NCI-H2029 (cell line): ENCODE measurements around the gene DIABLO.
"Not testable (repeated sequence)": the region's sequence is repeated elsewhere in the genome, so short reads cannot be mapped to it uniquely, and the experiment has no call there.

Experiments
- DNase-seq: peaks from one replicate; lab custom pipeline; 2025; lab: John Stamatoyannopoulos, UW

DIABLO gene

GRCh38 chr12:122208073-122208820 is 17.6 kb downstream of the DIABLO start:
- DNase-seq, result no peak

GRCh38 chr12:122207391-122207790 is 18.5 kb downstream of the DIABLO start:
- DNase-seq, result no peak

GRCh38 chr12:122206976-122207375 is 18.9 kb downstream of the DIABLO start:
- DNase-seq, result no peak

- no peak for DNase-seq
These were observed 19.6 kb downstream of the DIABLO start for GRCh38 chr12:122206111-122206881.

GRCh38 chr12:122205053-122205925 is 20.6 kb downstream of the DIABLO start:
- DNase-seq, result no peak

GRCh38 chr12:122204167-122205052 is 21.4 kb downstream of the DIABLO start:
- no peak for DNase-seq

GRCh38 chr12:122203301-122204166 is 22.3 kb downstream of the DIABLO start, which contains the start of gene B3GNT4:
TSS of gene B3GNT4 (plus strand) at chr12:122203709. CDS start at chr12:122204619, 910 bp downstream.
- peak; percentile 52 for DNase-seq

GRCh38 chr12:122202811-122203210 is 23.0 kb downstream of the DIABLO start:
- not testable (repeated sequence) for DNase-seq

GRCh38 chr12:122202017-122202416 is 23.8 kb downstream of the DIABLO start:
- DNase-seq, result no peak

- no peak for DNase-seq
These were observed 24.5 kb downstream of the DIABLO start for GRCh38 chr12:122201381-122201780.

GRCh38 chr12:122200541-122201175 is 25.2 kb downstream of the DIABLO start:
- DNase-seq, result no peak

GRCh38 chr12:122199484-122200355 is 26.1 kb downstream of the DIABLO start:
- DNase-seq, result no peak

GRCh38 chr12:122197612-122197966 is 28.3 kb downstream of the DIABLO start:
- no peak for DNase-seq

GRCh38 chr12:122195405-122195804 is 30.4 kb downstream of the DIABLO start:
- no peak for DNase-seq

- no peak for DNase-seq
These were observed 31.0 kb downstream of the DIABLO start for GRCh38 chr12:122194804-122195203.

GRCh38 chr12:122192441-122192840 is 33.4 kb downstream of the DIABLO start:
- DNase-seq, result no peak

- DNase-seq, result peak; percentile 53
These were observed 34.8 kb downstream of the DIABLO start for GRCh38 chr12:122190842-122191668.
